Inflammatory macrophage (primary cell): Measurements from ENCODE around the gene NYNRIN.

Experiments
- DNase-seq, 2 donors: peaks; one replicate each; pipeline ENCODE4 v3.0.0-alpha.2; 2020 to 2022

The NYNRIN gene

DNA sequence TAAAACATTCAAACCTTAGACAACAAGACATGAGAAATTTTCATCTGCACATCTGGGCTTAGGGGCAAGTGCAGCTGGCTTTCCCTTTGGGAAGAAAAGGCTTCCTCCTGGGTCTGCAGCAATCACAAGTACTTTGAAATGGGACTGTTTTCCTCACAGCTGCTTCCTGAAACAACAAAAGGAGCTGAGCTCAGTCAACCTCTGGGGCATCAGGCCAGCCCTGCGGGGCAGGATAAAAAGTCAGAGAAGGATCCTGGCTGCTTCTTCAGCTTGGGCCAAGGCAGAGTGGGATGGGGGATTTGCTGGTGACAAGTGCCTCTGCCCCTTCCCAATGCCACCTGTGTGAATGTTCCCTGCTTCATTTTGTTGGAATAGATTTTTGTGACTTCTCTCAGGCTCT lies 59.9 kb downstream of the NYNRIN start:
- DNase-seq = no peak

- DNase-seq = no peak
These were observed 60.5 kb downstream of the NYNRIN start for GRCh38 chr14:24459331-24459730.

- no peak for DNase-seq
These were observed 62.5 kb downstream of the NYNRIN start for GRCh38 chr14:24461336-24461735.

GRCh38 chr14:24463017-24463883 lies 64.4 kb downstream of the NYNRIN start:
- no peak for DNase-seq

- no peak for DNase-seq
These were observed 65.3 kb downstream of the NYNRIN start for GRCh38 chr14:24463884-24464785.

DNA sequence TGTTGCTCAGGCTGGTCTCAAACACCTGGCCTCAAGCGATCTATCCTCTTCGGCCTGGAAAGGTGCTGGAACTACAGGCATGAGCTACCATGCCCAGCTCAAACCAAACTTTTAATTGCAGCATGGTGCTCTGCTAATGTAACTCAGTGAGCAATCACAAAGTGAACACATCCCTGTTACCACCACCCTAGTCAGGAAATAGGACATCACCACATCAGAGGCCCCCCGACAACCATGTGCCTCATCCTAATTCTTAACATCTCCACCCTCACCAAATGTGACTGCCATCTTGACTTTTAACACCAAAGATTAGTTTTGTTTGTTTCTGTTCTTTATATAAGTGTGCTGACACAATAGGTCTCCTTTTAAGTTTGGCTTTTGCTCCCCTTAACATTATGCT lies 66.6 kb downstream of the NYNRIN start:
- DNase-seq = no peak

DNA sequence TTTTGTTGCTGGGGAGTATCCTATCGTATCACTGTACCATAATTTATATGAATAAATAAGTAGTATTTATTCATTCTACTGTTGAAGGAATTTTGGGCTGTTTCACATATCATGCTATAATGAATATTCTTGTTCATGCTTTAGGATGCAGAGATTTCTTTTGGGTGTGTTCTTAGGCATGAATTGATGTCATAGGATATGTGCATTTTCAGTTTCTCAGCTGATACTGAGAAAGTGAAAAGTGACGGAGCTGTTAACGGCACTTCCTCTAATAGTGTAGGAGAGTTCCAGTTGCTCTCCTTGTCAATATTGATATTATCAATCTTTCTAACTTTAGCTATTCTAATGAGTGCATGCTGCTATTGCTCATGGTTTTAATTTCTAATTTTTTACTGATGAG lies 67.0 kb downstream of the NYNRIN start:
- DNase-seq = no peak
